ENCODE data around the gene SAC3D1.
"Not testable (repeated sequence)": the region's sequence is repeated elsewhere in the genome, so short reads cannot be mapped to it uniquely, and the experiment has no call there.

DNA sequence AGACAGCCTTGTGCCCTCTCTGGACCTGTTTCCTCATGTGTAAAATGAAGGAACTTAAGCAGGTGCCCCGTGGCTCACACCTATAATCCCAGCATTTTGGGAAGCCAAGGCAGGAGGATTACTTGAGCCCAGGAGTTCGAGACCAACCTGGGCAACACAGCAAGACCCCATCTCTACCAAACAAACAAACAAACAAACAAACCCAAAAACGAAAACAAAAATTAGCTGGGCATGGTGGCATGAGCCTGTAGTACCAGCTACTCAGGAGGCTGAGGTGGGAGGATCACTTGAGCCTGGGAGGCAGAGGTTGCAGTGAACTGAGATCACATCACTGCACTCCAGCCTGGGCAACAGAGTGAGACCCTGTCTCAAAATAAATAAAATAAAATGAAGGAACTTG, 37.0 kb upstream of the SAC3D1 start:
- TF ChIP-seq CTCF, POLR2A (IDR thresholded peaks at IDR 0.05): not testable (repeated sequence)

Measured in prostate gland (tissue), 2 donors.